Left hindlimb (tissue), 1 donor: Measurements from ENCODE around the gene HMX1.

Experiments used
- DNase-seq: peaks from one replicate; pipeline ENCODE4 v3.0.0-alpha.2; 2018

HMX1 gene

DNA sequence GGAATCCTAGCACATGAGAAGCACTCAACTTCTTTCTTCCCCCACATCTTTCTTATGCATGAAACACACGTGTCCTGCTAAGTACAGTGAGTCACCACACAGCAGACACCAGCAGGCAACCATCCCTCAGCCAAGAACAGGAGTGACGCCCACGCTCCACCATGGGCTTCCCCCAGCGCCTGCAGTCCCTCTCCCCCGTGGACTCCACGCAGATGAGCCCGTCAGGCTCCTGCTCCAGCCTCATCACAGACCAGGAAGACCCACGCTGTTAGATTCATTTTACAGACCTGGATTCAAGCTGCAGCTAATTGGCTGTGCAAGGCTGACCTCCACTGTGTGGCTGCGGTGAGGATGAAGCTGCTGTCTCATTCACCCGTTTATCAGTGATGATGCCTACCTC lies 16.7 kb downstream of the HMX1 start:
- no peak for DNase-seq

GRCh38 chr4:8854016-8854415 lies 17.6 kb downstream of the HMX1 start:
- no peak for DNase-seq

DNA sequence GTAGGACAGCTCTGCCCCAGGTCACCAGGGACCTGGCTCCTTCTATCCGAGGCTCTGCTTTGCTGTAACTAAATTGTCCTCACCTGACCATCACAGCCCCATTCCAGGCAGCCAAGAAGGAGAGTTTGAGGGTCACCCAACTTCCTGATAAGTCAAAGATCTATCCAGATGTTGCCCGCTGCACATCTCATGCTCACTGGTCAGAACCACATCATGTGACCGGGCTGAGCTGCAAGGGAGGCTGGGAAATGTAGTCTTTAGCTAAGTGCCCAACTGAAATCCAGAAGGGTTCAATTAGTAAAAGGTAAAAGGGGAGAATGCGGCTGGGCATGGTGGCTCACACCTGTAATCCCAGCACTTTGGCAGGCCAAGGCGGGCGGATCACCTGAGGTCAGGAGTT lies 18.4 kb downstream of the HMX1 start:
- no peak for DNase-seq

DNA sequence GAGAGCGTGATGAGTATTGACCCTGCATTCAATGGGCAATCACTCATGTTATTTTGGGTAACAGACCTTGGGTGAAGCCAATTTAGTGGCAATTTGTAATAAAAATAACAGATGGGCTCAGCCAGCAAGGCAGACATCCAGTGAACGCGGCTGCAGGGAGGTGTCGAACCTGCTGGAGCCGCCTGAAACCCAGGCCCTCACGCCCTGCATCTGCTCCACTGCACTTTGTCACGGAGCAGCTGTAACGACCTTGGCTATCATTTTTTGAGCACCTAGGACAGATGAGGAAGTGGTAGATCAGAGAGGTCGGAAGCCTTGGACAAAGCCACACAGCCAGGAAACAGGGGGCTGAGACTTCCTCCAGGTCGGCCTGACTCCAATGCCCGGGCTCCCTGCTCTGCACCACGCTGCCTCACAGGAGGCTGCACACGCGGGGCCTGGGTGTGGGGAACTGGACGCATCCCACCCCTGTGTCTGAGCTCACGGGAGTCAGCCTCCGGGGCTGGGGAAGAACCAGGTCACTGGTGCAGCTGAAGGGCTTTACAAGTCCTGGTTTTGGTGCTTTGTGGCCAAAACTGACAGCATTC lies 19.4 kb downstream of the HMX1 start:
- DNase-seq = no peak

DNA sequence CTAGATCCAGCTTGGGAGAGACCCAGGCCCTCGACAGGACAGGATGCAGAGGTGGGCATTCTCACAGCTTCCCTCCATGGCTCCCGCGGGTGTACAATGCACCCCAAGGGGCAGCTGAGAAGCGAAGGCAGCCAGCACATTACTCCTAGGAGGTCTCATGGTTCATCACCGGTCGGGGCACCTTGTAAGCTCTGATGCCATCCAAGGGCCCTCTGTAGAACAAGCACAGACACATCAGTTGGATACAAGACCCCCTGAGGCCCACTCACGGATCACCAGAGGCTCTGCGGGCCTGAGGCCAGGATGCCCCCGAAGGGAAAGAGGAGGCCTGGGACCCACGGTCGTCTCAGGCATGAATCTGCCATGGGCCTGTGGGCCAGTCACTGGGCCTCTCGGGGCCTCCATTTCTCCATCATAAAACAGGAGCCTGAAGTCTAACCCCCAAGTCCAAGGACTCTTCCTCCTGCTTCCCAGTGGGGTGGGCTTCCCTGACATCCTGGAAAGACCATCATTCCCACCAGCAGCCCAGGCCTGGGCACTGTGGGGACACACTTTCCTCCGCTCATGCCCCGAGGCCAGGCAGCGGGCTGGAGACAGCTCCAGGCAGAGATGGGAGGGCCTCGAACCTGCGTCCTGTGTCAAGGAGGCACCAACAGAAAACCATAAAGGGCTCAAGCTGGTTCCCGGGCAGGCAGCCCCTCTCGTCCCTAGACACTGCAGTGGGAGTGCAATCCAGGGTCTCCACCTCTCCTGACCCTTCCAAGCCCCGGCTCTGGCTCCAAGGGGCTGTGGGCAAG lies 20.1 kb downstream of the HMX1 start:
- peak; percentile 11 for DNase-seq

GRCh38 chr4:8850830-8851188 lies 20.8 kb downstream of the HMX1 start:
- no peak for DNase-seq

DNA sequence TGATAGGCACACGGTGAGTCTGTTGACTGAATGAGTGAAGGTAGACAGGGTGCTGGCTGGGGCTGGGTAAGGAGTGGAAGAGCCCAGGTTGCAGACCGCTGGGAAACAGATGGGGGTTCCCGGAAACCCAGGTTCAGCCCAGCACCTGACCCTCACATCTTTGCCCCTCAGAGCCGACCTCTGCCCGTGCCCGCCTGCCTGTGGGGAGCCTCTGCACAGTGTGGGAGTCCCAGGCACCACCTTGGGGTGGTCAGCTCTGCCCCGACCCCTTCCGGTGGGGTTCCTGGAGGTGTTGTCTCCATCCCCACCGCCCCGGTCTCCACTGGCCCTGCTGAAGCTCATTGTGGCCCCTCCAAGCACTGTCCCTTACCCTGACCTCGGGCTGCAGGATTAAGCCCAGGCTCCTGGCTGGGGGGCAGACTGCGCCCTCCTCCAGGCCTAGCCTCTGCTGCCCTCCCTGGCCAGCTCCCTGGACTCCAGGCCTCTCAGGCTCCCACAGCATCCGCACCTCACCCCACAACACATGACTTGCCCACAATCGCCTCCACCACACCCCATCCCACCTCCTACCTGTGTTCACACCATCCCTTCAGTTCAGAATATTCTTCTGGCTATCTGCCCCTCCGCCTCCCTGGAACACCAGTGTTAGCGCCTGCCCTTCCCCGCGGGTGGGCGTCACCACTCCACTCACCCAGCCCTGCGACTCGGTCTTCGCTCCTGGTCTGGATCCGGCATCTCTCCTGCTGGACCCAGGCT lies 21.4 kb downstream of the HMX1 start:
- peak; percentile 20 for DNase-seq

DNA sequence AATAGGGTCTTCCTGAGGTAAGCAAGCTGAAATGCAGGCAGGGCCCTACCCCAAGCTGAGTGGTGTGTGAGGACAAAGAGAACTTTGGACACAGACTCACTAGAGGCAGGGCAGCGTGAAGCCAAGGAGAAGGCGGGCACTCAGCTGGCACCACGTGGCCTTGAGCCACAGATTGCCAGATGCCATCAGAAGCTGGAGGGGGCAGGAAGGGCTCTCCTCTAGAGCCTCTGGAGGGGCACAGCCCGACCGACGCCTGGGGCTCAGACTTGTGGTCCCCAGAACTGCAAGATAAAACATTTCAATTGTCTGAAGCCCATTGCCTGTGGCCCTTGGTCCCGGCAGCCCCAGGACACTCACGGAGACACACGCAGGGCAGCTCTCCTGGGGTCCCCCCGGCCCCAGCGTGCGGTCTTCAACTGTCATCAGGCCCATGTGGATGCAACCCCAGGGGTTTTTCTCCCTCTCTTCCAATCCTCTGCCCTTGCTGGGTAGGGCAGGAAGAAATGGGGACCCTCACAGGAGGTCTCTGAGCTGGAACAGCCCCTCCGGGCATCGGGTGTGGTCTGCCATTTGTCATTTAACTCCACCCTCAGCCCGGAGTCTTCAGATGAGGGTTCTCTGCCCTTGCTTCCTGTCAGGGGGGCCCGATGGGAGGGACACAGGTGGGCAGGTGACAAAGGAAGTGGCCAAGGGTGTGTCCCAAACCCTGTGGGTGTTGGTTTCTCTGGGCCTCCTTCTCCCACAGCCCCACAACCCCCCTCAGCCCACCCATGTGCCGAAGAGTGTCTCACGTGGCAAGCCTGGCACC lies 22.2 kb downstream of the HMX1 start:
- DNase-seq = peak; percentile 15

GRCh38 chr4:8848507-8849265 lies 23.0 kb downstream of the HMX1 start:
- peak; percentile 20 for DNase-seq

DNA sequence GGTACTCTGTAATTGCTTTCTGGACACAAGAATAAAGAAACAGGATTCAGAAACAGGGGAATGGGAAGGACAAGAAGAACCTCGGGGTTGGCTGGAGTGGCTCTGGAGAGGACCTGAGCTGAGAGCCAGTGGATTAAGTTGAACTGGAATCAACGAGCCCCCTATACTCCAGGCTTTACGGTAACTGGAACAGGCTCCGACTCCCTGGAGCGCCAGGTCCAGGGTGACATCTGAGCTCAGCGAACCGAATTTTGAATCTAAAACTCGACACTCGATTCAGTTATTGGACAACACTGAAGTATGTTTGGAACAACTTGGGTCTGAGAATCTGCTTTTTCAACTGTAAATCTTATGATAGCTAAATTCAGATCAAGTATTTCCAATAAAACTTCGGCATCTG lies 23.9 kb downstream of the HMX1 start:
- peak; percentile 31 for DNase-seq

GRCh38 chr4:8847331-8847730 lies 24.3 kb downstream of the HMX1 start:
- no peak for DNase-seq

DNA sequence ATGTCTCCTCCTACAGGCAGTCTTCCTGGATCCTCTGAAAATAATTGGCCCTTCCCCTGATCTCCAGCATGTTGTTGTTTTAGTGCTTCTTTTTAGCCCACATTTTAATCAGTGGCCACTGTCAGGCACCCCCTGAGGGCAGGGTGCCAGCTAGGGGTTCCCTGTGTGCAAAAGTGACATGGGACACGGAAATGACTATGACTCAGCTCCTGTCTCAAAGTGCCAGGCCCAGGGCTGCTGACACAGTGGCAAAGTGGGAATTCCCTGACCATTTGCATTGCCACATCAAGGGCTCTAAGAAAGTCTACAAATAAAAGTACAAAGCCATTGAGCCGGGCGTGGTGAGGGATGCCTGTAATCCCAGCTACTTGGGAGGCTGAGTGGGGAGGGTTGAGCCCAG lies 24.8 kb downstream of the HMX1 start:
- DNase-seq = peak; percentile 8

DNA sequence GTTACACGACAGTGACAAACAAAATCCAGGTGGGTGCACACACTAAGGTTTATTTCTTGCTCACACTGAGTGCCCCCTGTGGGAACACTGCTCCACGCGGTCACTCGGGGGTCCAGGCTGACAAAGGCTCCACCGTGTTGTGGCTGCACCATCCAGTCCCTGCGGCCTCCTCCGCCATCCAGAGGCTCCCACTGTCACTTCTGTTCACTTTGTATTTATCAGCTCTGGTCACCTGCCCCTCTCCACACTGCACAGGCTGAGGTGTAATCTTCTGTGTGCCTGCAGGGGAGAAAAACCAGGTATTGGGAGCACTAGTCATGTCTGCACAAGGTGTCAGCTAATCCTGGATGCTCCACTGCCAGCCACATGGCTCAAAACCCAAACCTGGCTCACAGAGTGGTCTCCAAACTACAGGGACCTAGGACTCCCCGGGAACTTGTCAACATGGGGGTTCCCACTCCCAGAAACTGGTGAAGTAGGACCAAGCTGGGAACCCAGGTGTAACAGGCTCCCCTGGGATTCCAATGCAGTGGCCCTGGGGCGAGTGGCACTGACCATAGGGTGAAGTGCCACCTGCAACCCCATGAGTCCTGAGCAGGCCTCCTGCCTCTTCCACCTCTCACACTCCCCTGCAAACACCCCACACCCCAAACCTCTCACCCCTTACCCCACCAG lies 25.5 kb downstream of the HMX1 start:
- DNase-seq = no peak

DNA sequence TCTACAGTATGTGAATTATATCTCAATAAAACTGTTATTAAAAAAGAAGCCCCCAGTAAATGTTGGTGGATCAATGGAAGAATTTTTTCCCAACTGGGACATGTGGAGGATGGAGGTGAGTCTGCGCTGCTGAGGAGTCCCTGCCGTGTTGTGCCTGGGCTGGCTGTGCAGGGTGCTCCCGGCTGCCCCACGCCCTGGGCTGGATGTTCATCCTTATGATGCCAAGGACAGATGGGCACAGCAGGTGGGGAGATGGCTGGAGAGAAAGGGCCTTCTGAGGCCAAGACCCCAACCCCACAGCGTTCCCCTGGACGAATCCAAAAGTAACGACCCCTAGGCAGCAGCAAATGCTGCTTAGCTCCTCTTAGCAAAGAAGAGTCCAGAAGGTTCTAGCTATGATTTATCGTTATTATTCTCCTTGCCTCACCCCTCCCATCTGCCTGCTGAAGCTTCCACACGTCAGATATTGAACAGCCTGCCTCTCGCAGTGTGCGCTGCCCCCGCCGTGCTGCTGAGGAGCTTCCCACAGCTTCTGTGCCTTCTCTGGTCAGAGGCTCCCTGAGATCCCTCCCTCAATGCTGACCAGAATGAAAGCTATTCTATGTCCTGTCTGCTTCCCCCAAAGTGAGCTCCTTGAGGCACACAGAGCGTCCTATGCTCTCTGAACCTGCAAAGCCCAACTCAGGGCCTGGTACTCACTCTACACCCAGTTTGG lies 26.5 kb downstream of the HMX1 start:
- no peak for DNase-seq

DNA sequence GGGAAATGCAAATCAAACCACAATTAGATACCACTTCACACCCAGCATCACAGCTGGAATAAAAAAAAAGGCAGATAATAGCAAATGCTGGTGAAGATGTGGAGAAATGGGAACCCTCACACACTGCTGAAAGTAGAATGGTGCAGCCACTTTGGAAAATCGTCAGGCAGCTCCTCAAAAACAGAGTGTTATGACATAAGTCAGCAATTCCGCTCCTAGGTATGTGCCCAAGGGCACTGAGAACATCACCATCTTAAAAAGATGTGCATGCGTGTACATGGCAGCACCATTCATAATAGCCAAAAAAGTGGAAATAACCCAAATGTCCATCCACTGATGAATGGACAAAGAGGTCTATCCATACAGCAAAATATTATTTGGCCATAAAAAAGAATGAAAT lies 28.0 kb downstream of the HMX1 start:
- no peak for DNase-seq

DNA sequence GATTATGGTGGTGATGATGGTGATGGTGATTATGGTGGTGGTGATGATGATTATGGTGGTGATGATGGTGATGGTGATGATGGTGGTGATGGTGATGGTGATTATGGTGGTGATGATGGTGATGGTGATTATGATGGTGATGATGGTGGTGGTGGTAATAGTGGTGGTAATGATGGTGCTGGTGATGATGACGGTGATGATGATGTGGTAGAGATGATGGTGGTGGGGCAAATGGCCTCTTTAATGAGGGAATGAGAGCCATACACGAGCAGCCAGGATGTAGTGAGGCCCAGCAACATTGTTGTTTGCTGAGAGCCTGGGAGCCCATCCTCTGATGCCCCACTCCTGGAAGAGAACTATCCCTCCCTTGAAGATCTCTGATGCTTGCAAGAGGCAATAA lies 29.0 kb downstream of the HMX1 start:
- DNase-seq = no peak

DNA sequence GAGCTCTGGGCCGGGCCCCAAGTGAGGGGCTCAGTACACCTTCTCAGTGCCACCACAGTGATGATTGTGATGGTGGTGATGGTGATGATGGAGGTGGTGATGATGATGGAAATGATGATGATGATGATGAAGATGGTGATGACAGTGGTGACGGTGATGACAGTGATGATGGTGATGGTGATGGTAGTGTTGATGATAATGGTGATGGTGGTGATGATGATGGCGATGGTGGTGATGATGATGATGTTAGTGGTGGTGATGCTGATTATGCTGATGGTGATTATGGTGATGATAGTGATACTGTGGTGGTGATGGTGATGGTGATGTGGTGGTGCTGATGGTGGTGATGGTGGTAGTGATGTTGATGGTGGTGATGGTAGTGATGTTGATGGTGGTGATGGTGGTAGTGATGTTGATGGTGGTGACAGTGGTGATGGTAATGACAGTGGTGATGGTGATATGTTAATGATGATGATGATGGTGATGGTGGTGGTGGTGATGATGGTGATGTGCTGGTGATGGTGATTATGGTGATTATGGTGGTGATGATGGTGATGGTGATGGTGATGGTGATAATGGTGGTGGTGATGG lies 29.9 kb downstream of the HMX1 start:
- no peak for DNase-seq

GRCh38 chr4:8840816-8841455 lies 30.7 kb downstream of the HMX1 start:
- no peak for DNase-seq

DNA sequence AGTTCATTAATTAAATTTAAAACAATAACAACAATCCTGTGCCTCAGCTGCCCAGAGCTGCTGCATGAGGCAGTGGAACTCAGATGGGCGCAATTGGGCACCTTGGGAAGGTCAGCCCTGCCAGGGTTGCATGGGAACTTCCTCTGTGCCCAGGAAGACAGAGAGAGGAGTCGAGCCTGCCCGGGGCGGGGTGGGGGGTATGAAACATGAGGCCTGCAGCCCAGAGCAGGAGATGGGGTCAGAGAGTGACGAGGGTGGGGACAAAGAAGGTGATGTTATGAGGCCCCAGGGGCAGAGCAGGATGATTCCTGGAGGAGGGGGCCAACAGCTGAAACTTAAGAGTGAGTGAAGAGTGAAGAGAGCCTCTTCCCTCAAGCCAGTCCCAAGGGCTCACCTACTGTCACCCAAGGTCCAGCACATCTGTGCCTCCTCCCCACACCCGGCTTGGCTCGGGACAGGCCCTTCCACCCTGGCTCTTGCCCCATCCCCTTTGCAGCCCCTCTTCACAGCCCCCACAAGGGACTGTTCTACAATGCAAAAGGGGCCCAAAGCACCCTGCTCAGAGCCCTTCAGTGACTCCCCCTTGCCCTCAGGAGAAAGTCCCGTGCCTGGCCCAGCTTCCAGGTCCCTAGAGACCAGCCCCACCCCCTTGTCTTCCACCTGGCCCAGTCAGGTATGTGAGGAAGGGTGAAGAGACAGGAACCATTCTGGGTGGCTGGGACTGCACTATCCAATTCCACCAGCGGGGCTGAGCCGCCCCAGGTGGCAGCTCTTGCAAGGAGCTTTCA lies 31.4 kb downstream of the HMX1 start:
- no peak for DNase-seq
